Psoas muscle (tissue), 8 donors: ENCODE data around the gene OSBPL9. TPM values are rescaled to one million over a fixed set of nuclear protein-coding genes. Genes with fewer than 3 reads are reported as not detected.

ENCODE experiments used
- ATAC-seq, 4 donors: fragments of 200-7000 bp; cut with Tn5 transposase; one replicate each; pipeline ENCODE4 v1.9.1; 2020; ENCODE audit warnings: moderate library complexity in 3 of 4, mild to moderate bottlenecking in 2 of 4
- DNase-seq, 2 donors: peaks; one replicate each; pipeline ENCODE4 v3.0.0-alpha.2; 2020
- H3K27ac ChIP-seq: fragments of 200-600 bp; one replicate; pipeline ENCODE4 v1.8.0; 2022
- H3K27me3 ChIP-seq, 3 donors: fragments of 200-600 bp in 1 of 3; one replicate each; pipeline versions ENCODE4 v1.6.1 to v1.8.0; 2013 to 2022; ENCODE audit warnings: low read length in 2 of 3, mild to moderate bottlenecking in 2 of 3, moderate library complexity in 1 of 3; ENCODE audit not compliant: insufficient read depth in 3 of 3
- H3K36me3 ChIP-seq, 2 donors: fragments of 200-600 bp in 1 of 2; one replicate each; pipeline versions ENCODE4 v1.6.1 to v1.8.0; 2013 to 2022; ENCODE audit warnings: low read depth in 1 of 2, mild to moderate bottlenecking in 1 of 2, moderate library complexity in 1 of 2; ENCODE audit not compliant: insufficient read depth in 1 of 2
- H3K4me1 ChIP-seq: fragments of 200-600 bp; one replicate; pipeline ENCODE4 v1.8.0; 2022
- H3K4me3 ChIP-seq: fragments of 200-600 bp; one replicate; pipeline ENCODE4 v1.8.0; 2022; ENCODE audit warnings: mild to moderate bottlenecking
- H3K9me3 ChIP-seq: fragments of 200-600 bp; one replicate; pipeline ENCODE4 v1.8.0; 2022
- WGBS, 3 donors: extraction: QIAGEN DNeasy Blood & Tissue Kit; methylation state at CpG; one replicate each; pipeline versions ENCODE4 v1.1.6 to v1.1.7; 2013; 5-methylcytosine and 5-hydroxymethylcytosine counted together
- intact Hi-C, 2 donors: fragments of 100-400 bp; cut with DNase I; formaldehyde crosslinking; loops; one replicate each; pipeline versions ENCODE4 v1.11.0 to v1.14.2; 2022
- polyA plus RNA-seq, 3 donors: library from polyadenylated mRNA; stranded (reverse); fragments of 200-250 nt; gene quantifications; one replicate each; pipeline ENCODE4 v1.2.3, GENCODE V29; 2013
- total RNA-seq, 4 donors: library from RNA; stranded (reverse); fragmentation: NEBNext Ultra II Directional in 2 of 4; extraction: Animal tissue kit (Norgen Biotek cat#: 25700) in 2 of 4; gene quantifications; one replicate each; pipeline versions ENCODE4 v1.2.1 to v1.2.4, GENCODE V29; 2021 to 2023
- TF ChIP-seq, protein P1 (sequence below): fragments of 200-600 bp; IDR thresholded peaks from one replicate; pipeline ENCODE4 v1.8.0; 2022; ENCODE audit warnings: antibody characterized with exemption
- donor health status: healthy with polysubstance abuse.
- donor health status: DM: no; HTN: no; CAD: no; lungs with moderate emphysema.
- donor health status: Bipolar disorder and iron deficiency.
- donor health status: healthy.
- donor health status: DM: yes; HTN: yes; CAD: no.
- donor health status: DM: no; HTN: no; CAD: no.
- donor health status: DM: no; HTN: no; CAD: no.
- donor health status: DM: yes; HTN: yes; CAD: no.

The OSBPL9 gene
- total and polyA plus RNA-seq, 7 donors, result 15.6 to 141 (median 60.6) TPM

DNA sequence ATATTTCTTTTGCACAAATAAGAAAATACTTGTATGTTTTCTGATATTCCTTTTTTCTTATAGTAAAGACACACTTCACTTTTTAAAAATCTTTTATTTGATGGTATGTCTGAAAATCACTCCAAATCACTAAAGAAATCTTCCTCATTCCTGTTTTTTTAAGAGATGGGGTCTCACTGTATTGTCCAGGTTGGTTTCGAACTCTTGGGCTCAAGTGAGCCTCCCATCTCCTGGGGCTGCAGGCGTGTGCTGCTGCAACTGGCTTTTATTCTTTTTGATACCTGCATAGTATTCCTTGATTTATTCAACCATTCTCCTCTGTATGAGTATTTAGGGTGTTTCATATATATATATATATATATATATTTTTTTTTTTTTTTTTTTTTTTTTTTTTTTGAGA, 88.1 kb downstream of the OSBPL9 start:
- no peaks in the 10 kb centered on the region for H3K9me3 ChIP-seq
- TF ChIP-seq, protein P1, sequence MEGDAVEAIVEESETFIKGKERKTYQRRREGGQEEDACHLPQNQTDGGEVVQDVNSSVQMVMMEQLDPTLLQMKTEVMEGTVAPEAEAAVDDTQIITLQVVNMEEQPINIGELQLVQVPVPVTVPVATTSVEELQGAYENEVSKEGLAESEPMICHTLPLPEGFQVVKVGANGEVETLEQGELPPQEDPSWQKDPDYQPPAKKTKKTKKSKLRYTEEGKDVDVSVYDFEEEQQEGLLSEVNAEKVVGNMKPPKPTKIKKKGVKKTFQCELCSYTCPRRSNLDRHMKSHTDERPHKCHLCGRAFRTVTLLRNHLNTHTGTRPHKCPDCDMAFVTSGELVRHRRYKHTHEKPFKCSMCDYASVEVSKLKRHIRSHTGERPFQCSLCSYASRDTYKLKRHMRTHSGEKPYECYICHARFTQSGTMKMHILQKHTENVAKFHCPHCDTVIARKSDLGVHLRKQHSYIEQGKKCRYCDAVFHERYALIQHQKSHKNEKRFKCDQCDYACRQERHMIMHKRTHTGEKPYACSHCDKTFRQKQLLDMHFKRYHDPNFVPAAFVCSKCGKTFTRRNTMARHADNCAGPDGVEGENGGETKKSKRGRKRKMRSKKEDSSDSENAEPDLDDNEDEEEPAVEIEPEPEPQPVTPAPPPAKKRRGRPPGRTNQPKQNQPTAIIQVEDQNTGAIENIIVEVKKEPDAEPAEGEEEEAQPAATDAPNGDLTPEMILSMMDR, result no peak
- ATAC-seq (no peak), DNase-seq (no peak)
- WGBS, 3 donors, result 98 to 100% (median 100%) methylated on average over 2 of the region's 2 CpGs
- no peak overlapping the region for H3K27ac ChIP-seq
- intact Hi-C loops, result no loop called here
- H3K4me1 ChIP-seq, result peaks cover 14% of the 10 kb centered on the region
- H3K4me3 ChIP-seq, result no peak overlapping the region
- no peaks in the 10 kb centered on the region for H3K36me3 ChIP-seq
- H3K27me3 ChIP-seq, result no peaks in the 10 kb centered on the region

DNA sequence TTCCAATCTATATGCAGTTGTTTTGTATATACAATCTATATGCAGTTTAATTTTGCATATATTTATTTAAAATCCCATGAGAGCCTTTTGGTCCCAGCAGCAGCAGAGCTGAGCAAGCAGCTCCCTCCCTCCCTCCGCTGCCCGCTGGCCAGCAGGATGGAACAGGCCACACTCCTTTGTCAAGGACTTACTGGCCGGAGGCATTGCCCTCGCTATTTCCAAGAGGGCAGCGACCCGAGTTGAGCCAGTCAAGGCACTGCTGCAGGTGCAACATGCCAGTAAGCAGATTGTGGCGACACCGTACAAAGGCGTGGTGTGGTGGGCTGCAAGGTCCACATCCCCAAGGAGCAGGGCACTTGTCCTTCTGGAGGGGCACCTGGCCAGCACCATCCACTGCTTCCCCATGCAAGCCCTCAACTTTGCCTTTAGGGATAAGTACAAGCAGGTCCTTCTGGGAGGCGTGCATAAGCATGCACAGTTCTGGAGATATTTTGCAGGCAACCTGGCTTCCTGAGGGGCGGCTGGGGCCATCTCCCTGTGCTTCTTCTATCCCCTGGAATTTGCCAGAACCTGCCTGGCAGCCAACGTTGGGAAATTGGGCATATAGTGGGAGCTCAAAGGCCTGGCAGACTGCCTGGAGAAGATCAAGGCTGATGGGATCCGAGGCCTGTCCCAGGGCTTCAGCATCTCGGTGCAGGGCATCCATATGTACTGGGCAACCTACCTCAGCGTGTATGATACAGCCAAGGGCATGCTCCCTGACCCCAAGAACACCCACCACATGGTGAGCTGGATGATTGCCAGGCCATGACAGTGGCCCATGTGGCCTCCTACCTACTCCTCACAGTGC, 92.2 kb downstream of the OSBPL9 start:
- H3K4me3 ChIP-seq, result no peak overlapping the region
- peaks cover 14% of the 10 kb centered on the region for H3K4me1 ChIP-seq
- no peak overlapping the region for H3K27ac ChIP-seq
- no peaks in the 10 kb centered on the region for H3K9me3 ChIP-seq
- intact Hi-C loops, result no loop called here
- ATAC-seq (peak in 3 of 4 donors; percentile 33 to 47 (median 44)), DNase-seq (no peak)
- H3K36me3 ChIP-seq, result no peaks in the 10 kb centered on the region
- H3K27me3 ChIP-seq, result no peaks in the 10 kb centered on the region
- 83 to 90% (median 86%) methylated on average over 15 of the region's 15 CpGs for WGBS, 3 donors
- TF ChIP-seq, protein P1, result no peak

DNA sequence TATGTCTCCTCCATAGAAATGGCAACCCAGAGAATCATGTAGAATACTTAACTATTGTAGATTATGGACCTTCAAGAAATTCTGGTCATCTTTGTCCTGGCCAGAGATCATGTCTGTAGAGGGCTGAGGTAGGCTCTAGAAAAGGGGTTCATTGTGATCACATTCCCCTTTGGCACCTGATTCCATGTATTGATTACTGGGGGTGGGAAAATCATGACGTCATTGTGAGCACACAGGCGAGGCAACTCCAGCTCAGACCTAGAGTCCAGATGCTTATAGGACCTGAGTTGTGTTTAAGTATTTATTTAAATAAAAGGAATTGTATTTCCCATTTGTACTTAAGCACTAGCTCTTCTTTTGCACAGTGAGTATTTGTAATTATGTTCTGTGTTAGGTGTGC, 93.1 kb downstream of the OSBPL9 start:
- 91 to 96% (median 91%) methylated on average over 2 of the region's 2 CpGs for WGBS, 3 donors
- peaks cover 0 to 7% of the 10 kb centered on the region in 2 donors for H3K36me3 ChIP-seq
- ATAC-seq (no peak), DNase-seq (no peak)
- peaks cover 14% of the 10 kb centered on the region for H3K4me1 ChIP-seq
- H3K27ac ChIP-seq, result no peak overlapping the region
- no peak overlapping the region for H3K4me3 ChIP-seq
- H3K9me3 ChIP-seq, result no peaks in the 10 kb centered on the region
- intact Hi-C loops, result no loop called here
- H3K27me3 ChIP-seq, result no peaks in the 10 kb centered on the region
- TF ChIP-seq, protein P1, result no peak

DNA sequence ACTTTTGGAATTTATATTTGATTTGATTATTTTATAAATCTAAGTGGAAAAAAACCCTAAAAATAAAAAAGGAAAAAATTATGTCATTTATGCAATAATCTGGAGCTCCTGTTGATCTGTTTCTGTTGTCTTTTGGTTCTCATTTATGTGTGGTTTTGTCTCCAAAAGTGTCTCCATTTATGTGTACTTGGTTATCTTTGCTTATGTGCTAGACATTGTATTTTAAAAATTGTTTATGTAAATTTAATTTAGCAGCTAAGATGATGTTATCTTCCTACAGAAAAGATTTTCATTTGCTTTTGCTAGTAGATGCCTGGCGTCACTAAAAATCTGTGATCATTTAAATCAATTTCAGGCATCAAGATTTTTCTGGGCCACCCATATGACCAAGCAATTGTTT, 95.7 kb downstream of the OSBPL9 start:
- DNase-seq, result no peak
- H3K9me3 ChIP-seq, result no peaks in the 10 kb centered on the region
- no peaks in the 10 kb centered on the region for H3K27me3 ChIP-seq
- no peak for ATAC-seq
- WGBS, 3 donors, result 97 to 100% (median 99%) methylated on average over 1 of the region's 1 CpG
- H3K4me1 ChIP-seq, result peaks cover 6% of the 10 kb centered on the region
- no peak overlapping the region for H3K27ac ChIP-seq
- TF ChIP-seq, protein P1, result no peak
- intact Hi-C loops, result no loop called here
- H3K36me3 ChIP-seq, result peaks cover 0 to 23% of the 10 kb centered on the region in 2 donors
- no peak overlapping the region for H3K4me3 ChIP-seq
